ENCODE measurements around the gene STBD1. TPM values are rescaled to one million over a fixed set of nuclear protein-coding genes. Genes with fewer than 3 reads are reported as not detected.

Gene STBD1
- total and polyA plus RNA-seq, 10 donors, result 0.26 to 3.1 (median 1.6) TPM

GRCh38 chr4:76341063-76341462 is 34.5 kb downstream of the STBD1 start:
- Histone ChIP-seq H3K36me3 (no peaks in the 10 kb centered on the region), H3K4me3 (no peak overlapping the region), H3K27me3 (replicated peaks in 1 of 7) (no peaks in the 10 kb centered on the region), H3K27ac (no peak overlapping the region), H3K4me1 (no peaks in the 10 kb centered on the region), H3K9me3 (no peaks in the 10 kb centered on the region)
- DNase-seq, result no peak
- TF ChIP-seq POLR2A (IDR thresholded peaks at IDR 0.05) (no peak), POLR2AphosphoS5 (IDR thresholded peaks at IDR 0.05) (no peak), CTCF (IDR thresholded peaks at IDR 0.05 in 8 of 11, conservative IDR thresholded peaks at IDR 0.05 in 3 of 11) (no peak)
- intact Hi-C loops (cut with DNase I; ENCODE audit: low total_unique reads), result no loop called here

- DNase-seq, result no peak
- Histone ChIP-seq H3K36me3 (no peaks in the 10 kb centered on the region), H3K27ac (no peak overlapping the region), H3K27me3 (replicated peaks in 1 of 7) (no peaks in the 10 kb centered on the region), H3K4me3 (no peak overlapping the region), H3K4me1 (no peaks in the 10 kb centered on the region), H3K9me3 (peaks cover 0 to 5% (median 3%) of the 10 kb centered on the region in 8 donors)
- TF ChIP-seq CTCF (IDR thresholded peaks at IDR 0.05 in 8 of 11, conservative IDR thresholded peaks at IDR 0.05 in 3 of 11), result no peak
- TF ChIP-seq POLR2AphosphoS5 (IDR thresholded peaks at IDR 0.05), result no peak
- no peak for TF ChIP-seq POLR2A (IDR thresholded peaks at IDR 0.05)
- WGBS, 5 donors, result 88 to 97% (median 93%) methylated on average over 1 of the region's 1 CpG
- intact Hi-C loops (cut with DNase I; ENCODE audit: low total_unique reads), result no loop called here
Measured at GRCh38 chr4:76342191-76342590, 35.7 kb downstream of the STBD1 start.

DNA sequence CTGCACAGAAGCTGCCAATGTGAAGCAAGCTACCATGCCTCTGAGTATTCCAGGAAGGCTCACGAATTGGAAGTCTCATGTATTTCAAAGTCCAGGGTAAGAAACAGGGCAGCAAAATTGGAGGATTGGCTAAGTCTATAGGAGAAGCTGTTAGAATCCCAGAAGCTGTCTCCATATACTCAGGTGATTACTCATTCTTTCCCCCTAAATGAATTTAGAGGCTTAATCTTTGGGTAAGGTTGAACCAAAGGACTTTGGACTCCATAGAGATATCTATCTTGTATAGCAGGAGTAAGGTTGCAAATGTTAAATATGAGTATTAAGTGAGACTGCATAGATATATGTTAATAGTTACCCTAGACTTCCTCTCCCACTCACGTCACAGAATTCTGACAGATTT is 36.3 kb downstream of the STBD1 start:
- Histone ChIP-seq H3K36me3 (no peaks in the 10 kb centered on the region), H3K4me1 (no peaks in the 10 kb centered on the region), H3K4me3 (no peak overlapping the region), H3K9me3 (peaks cover 0 to 11% (median 8%) of the 10 kb centered on the region in 8 donors), H3K27ac (no peak overlapping the region), H3K27me3 (replicated peaks in 1 of 7) (no peaks in the 10 kb centered on the region)
- WGBS, 5 donors, result 71 to 81% (median 74%) methylated on average over 2 of the region's 2 CpGs
- TF ChIP-seq CTCF (IDR thresholded peaks at IDR 0.05 in 8 of 11, conservative IDR thresholded peaks at IDR 0.05 in 3 of 11) (no peak), POLR2AphosphoS5 (IDR thresholded peaks at IDR 0.05) (no peak), POLR2A (IDR thresholded peaks at IDR 0.05) (no peak)
- no peak for DNase-seq
- intact Hi-C loops (cut with DNase I; ENCODE audit: low total_unique reads), result no loop called here

DNA sequence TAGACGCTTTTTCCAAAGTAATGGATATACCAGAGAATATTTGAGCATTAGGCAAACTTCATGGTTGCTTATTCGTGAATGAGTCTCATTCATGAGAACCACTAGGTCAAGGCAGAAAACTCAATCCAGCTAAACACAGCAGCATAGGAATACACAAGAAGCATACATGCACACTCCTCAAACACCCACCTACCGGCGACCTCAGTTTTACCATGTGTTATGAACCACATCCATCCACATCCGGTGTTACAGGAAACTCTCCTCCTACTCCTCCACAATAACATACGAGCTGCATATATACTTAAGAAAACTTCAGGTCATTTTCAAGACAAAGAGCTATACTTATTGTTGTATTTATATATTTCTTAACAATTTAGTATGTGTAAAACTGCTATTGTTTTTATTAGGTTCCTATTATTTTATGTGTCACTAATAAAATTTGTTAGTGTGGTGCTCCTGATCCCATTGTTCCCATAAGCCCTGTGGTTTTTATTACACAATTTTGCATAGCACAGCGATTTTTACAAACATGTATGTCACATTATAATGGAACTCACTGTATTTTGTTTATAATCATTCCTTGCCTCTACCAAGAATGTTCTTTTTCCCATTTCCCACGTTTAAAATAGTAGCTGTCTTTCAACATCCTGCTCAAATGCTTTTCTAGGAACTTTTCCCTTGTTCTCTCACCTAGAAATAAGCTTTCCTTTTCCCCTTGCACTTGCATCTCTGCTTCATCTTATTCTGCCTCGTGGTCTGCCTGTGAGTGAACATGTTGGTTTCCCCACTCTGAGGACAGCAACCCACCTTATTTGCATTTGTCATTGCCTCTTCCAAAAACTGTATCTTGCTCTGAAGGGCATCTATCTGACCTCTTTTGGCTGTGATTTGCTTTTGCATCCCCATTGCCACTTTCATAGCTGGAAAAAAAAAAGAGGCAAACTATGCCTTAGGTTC is 48.3 kb downstream of the STBD1 start:
- H3K36me3 ChIP-seq, result no peaks in the 10 kb centered on the region
- H3K27me3 ChIP-seq (replicated peaks in 1 of 7), result no peaks in the 10 kb centered on the region
- H3K27ac ChIP-seq, result no peak overlapping the region
- H3K9me3 ChIP-seq, result peaks cover 0 to 38% (median 34%) of the 10 kb centered on the region in 8 donors
- peaks cover 0 to 4% (median 0%) of the 10 kb centered on the region in 6 donors for H3K4me1 ChIP-seq
- no peak for DNase-seq
- TF ChIP-seq POLR2A (IDR thresholded peaks at IDR 0.05), result no peak
- TF ChIP-seq CTCF (IDR thresholded peaks at IDR 0.05 in 8 of 11, conservative IDR thresholded peaks at IDR 0.05 in 3 of 11), result no peak
- no peak for TF ChIP-seq POLR2AphosphoS5 (IDR thresholded peaks at IDR 0.05)
- 56 to 61% (median 58%) methylated on average over 9 of the region's 9 CpGs for WGBS, 5 donors
- H3K4me3 ChIP-seq, result no peak overlapping the region
- intact Hi-C loops (cut with DNase I; ENCODE audit: low total_unique reads), result no loop called here
